HEK293 (cell line): Measurements from ENCODE around the gene ELOVL6.
A peak's percentile ranks its signal among the peaks of the same experiment; 100 is the strongest.

ENCODE experiments used
- CTCF ChIA-PET: fragments of 350-600 bp; formaldehyde crosslinking; extraction: SDS; loops from one replicate; lab custom pipeline; 2021; ENCODE audit warnings: antibody characterized with exemption; lab: Yijun Ruan, JAX
- POLR2A ChIA-PET: fragments of 300-600 bp; formaldehyde crosslinking; extraction: SDS; loops from one replicate; lab custom pipeline; 2020; ENCODE audit warnings: antibody characterized with exemption, inconsistent platforms; lab: Yijun Ruan, JAX
- H3K27ac ChIP-seq: fragments of 200-500 bp; sonication (Bioruptor generic); 2 replicates; pipeline ENCODE4 v1.5.1; 2014; ENCODE audit warnings: low read depth, low read length, control low read depth, inconsistent platforms; ENCODE audit errors: extremely low read depth
- H3K36me3 ChIP-seq, 2 experiments: fragments of 200-500 bp in 1 of 2; sonication (Bioruptor generic) in 1 of 2; 1 replicate in 1 of 2; 2 replicates in 1 of 2; pipeline ENCODE4 v1.5.1; 2014 to 2017; ENCODE audit warnings: inconsistent platforms in 2 of 2, low read length in 2 of 2; ENCODE audit not compliant: control insufficient read depth in 2 of 2, insufficient read depth in 1 of 2
- H3K4me1 ChIP-seq: fragments of 200-500 bp; sonication (Bioruptor generic); 2 replicates; pipeline ENCODE4 v1.5.1; 2014; ENCODE audit warnings: mild to moderate bottlenecking, low read length, inconsistent platforms; ENCODE audit not compliant: control insufficient read depth, insufficient read depth
- H3K4me3 ChIP-seq: 2 replicates; pipeline ENCODE4 v1.5.1; 2011; ENCODE audit warnings: low read depth, mild to moderate bottlenecking, control low read depth, low read length, moderate library complexity
- H3K9me3 ChIP-seq: fragments of 200-500 bp; sonication (Bioruptor generic); 2 replicates; pipeline ENCODE4 v1.5.1; 2014; ENCODE audit warnings: low read depth, low read length, inconsistent platforms; ENCODE audit not compliant: control insufficient read depth, insufficient read depth
- GLIS1 ChIP-seq: fragments of 450-650 bp; formaldehyde crosslinking; IDR thresholded peaks from 2 replicates; pipeline ENCODE4 v1.5.1; 2016; ENCODE audit warnings: missing biosample characterization, missing genetic modification characterization
- GLIS2 ChIP-seq: fragments of 450-650 bp; formaldehyde crosslinking; IDR thresholded peaks from 2 replicates; pipeline ENCODE4 v1.5.1; 2016; ENCODE audit warnings: missing biosample characterization, missing genetic modification characterization
- KLF9 ChIP-seq: fragments of 450-650 bp; formaldehyde crosslinking; IDR thresholded peaks from 2 replicates; pipeline ENCODE4 v1.5.1; 2016; ENCODE audit warnings: missing biosample characterization, missing genetic modification characterization, low read depth
- REPIN1 ChIP-seq: fragments of 450-650 bp; formaldehyde crosslinking; IDR thresholded peaks from 2 replicates; pipeline ENCODE4 v1.5.1; 2017; ENCODE audit warnings: missing biosample characterization, missing genetic modification characterization, low read depth
- SP2 ChIP-seq: fragments of 450-650 bp; formaldehyde crosslinking; IDR thresholded peaks from 2 replicates; pipeline ENCODE4 v1.5.1; 2016; ENCODE audit warnings: missing biosample characterization, missing genetic modification characterization
- WT1 ChIP-seq: fragments of 450-650 bp; formaldehyde crosslinking; IDR thresholded peaks from 2 replicates; pipeline ENCODE4 v1.5.1; 2016; ENCODE audit warnings: missing biosample characterization, missing genetic modification characterization
- ZBTB17 ChIP-seq: fragments of 450-650 bp; formaldehyde crosslinking; IDR thresholded peaks from 2 replicates; pipeline ENCODE4 v1.5.1; 2016; ENCODE audit warnings: missing biosample characterization, missing genetic modification characterization
- ZBTB26 ChIP-seq: fragments of 450-650 bp; formaldehyde crosslinking; optimal IDR thresholded peaks from 2 replicates; pipeline ENCODE3; 2016; ENCODE audit warnings: missing biosample characterization, mild to moderate bottlenecking, missing genetic modification characterization
- ZEB2 ChIP-seq: fragments of 450-650 bp; formaldehyde crosslinking; IDR thresholded peaks from 2 replicates; pipeline ENCODE4 v1.5.1; 2016; ENCODE audit warnings: missing biosample characterization, missing genetic modification characterization
- ZNF112 ChIP-seq: fragments of 450-650 bp; formaldehyde crosslinking; IDR thresholded peaks from 2 replicates; pipeline ENCODE4 v1.5.0; 2017; ENCODE audit warnings: missing biosample characterization, missing genetic modification characterization
- ZNF140 ChIP-seq: fragments of 450-650 bp; formaldehyde crosslinking; IDR thresholded peaks from 2 replicates; pipeline ENCODE4 v1.5.1; 2016; ENCODE audit warnings: missing biosample characterization, missing genetic modification characterization
- ZNF155 ChIP-seq: fragments of 450-650 bp; formaldehyde crosslinking; IDR thresholded peaks from 2 replicates; pipeline ENCODE4 v1.5.1; 2016; ENCODE audit warnings: missing biosample characterization, missing genetic modification characterization
- ZNF169 ChIP-seq: fragments of 450-650 bp; formaldehyde crosslinking; IDR thresholded peaks from 2 replicates; pipeline ENCODE4 v1.5.1; 2016; ENCODE audit warnings: missing biosample characterization, missing genetic modification characterization
- ZNF302 ChIP-seq: fragments of 450-650 bp; formaldehyde crosslinking; IDR thresholded peaks from 2 replicates; pipeline ENCODE4 v1.5.1; 2016; ENCODE audit warnings: missing biosample characterization, missing genetic modification characterization, low read depth
- ZNF394 ChIP-seq: fragments of 450-650 bp; formaldehyde crosslinking; IDR thresholded peaks from 2 replicates; pipeline ENCODE4 v1.5.1; 2016; ENCODE audit warnings: missing biosample characterization, missing genetic modification characterization, mild to moderate bottlenecking, moderate library complexity, borderline replicate concordance
- ZNF416 ChIP-seq: fragments of 450-650 bp; formaldehyde crosslinking; IDR thresholded peaks from 2 replicates; pipeline ENCODE4 v1.5.1; 2016; ENCODE audit warnings: missing biosample characterization, missing genetic modification characterization
- ZNF426 ChIP-seq: fragments of 450-650 bp; formaldehyde crosslinking; IDR thresholded peaks from 2 replicates; pipeline ENCODE4 v1.5.1; 2017; ENCODE audit warnings: missing biosample characterization, missing genetic modification characterization, mild to moderate bottlenecking, inconsistent platforms, moderate library complexity
- ZNF473 ChIP-seq: fragments of 450-650 bp; formaldehyde crosslinking; IDR thresholded peaks from 2 replicates; pipeline ENCODE4 v1.5.1; 2017; ENCODE audit warnings: missing biosample characterization, missing genetic modification characterization
- ZNF530 ChIP-seq: fragments of 450-650 bp; formaldehyde crosslinking; IDR thresholded peaks from 2 replicates; pipeline ENCODE4 v1.5.1; 2016; ENCODE audit warnings: low read depth, missing biosample characterization, missing genetic modification characterization
- ZNF555 ChIP-seq: fragments of 450-650 bp; formaldehyde crosslinking; conservative IDR thresholded peaks from 2 replicates; pipeline ENCODE4 v1.5.1; 2017; ENCODE audit warnings: missing biosample characterization, mild to moderate bottlenecking, missing genetic modification characterization, inconsistent platforms
- ZNF560 ChIP-seq: fragments of 450-650 bp; formaldehyde crosslinking; IDR thresholded peaks from 2 replicates; pipeline ENCODE4 v1.5.1; 2017; ENCODE audit warnings: missing biosample characterization, missing genetic modification characterization, borderline replicate concordance
- ZNF596 ChIP-seq: fragments of 450-650 bp; IDR thresholded peaks from 2 replicates; pipeline ENCODE4 v1.5.0; 2018; ENCODE audit warnings: missing biosample characterization, mild to moderate bottlenecking, missing genetic modification characterization, moderate library complexity
- ZNF629 ChIP-seq: fragments of 450-650 bp; formaldehyde crosslinking; IDR thresholded peaks from 2 replicates; pipeline ENCODE4 v1.5.1; 2017; ENCODE audit warnings: missing biosample characterization, missing genetic modification characterization
- ZXDB ChIP-seq: fragments of 450-650 bp; formaldehyde crosslinking; IDR thresholded peaks from 2 replicates; pipeline ENCODE4 v1.5.1; 2016; ENCODE audit warnings: missing biosample characterization, missing genetic modification characterization
- TF ChIP-seq, protein P1 (sequence below): fragments of 450-650 bp; formaldehyde crosslinking; IDR thresholded peaks from 2 replicates; pipeline ENCODE4 v1.5.1; 2016; ENCODE audit warnings: missing biosample characterization, missing genetic modification characterization
- TF ChIP-seq, protein P2 (sequence below): IDR thresholded peaks from 2 replicates; pipeline ENCODE4 v1.6.1; 2011; ENCODE audit warnings: mild to moderate bottlenecking, low read depth, low read length, borderline replicate concordance
- TF ChIP-seq, protein P3 (sequence below): sonication (generic); formaldehyde crosslinking; IDR thresholded peaks from 2 replicates; pipeline ENCODE4 v1.8.1; 2022; ENCODE audit warnings: mild to moderate bottlenecking, moderate library complexity, missing genetic modification reagents

ELOVL6 gene

GRCh38 chr4:110165382-110166286, 32.8 kb downstream of the ELOVL6 start (continued):
- TF ChIP-seq ZNF169 (tag by site-specific recombination), result no peak
- peak; percentile 70 for TF ChIP-seq ZXDB (tag by site-specific recombination)
- no peak for TF ChIP-seq ZNF629 (tag by site-specific recombination)
- peak; percentile 29; the same call in 1 of the 2 replicates for TF ChIP-seq ZNF394 (tag by site-specific recombination)
- no peak for TF ChIP-seq ZBTB26

- H3K36me3 ChIP-seq, result no peaks in the 10 kb centered on the region
- H3K27ac ChIP-seq, result no peak overlapping the region; the same call in 1 of the 2 replicates
- ChIA-PET POLR2A (no interaction called here), CTCF (interaction anchor here (0.6 kb wide), 1 partner anchor 45 kb away, joined by 4 read pairs; no protein-coding TSS in a partner anchor)
- H3K4me3 ChIP-seq, result no peak overlapping the region
- H3K4me1 ChIP-seq, result peaks cover 5% of the 10 kb centered on the region; the same call in 1 of the 2 replicates
- TF ChIP-seq KLF9 (tag by site-specific recombination) (no peak), ZEB2 (tag by site-specific recombination) (no peak), GLIS1 (tag by site-specific recombination) (no peak), ZNF596 (tag by site-specific recombination) (no peak), SP2 (no peak), ZNF155 (tag by site-specific recombination) (no peak), ZNF426 (tag by site-specific recombination) (no peak), ZNF473 (tag by site-specific recombination) (no peak), ZNF302 (no peak)
- TF ChIP-seq, protein P1, sequence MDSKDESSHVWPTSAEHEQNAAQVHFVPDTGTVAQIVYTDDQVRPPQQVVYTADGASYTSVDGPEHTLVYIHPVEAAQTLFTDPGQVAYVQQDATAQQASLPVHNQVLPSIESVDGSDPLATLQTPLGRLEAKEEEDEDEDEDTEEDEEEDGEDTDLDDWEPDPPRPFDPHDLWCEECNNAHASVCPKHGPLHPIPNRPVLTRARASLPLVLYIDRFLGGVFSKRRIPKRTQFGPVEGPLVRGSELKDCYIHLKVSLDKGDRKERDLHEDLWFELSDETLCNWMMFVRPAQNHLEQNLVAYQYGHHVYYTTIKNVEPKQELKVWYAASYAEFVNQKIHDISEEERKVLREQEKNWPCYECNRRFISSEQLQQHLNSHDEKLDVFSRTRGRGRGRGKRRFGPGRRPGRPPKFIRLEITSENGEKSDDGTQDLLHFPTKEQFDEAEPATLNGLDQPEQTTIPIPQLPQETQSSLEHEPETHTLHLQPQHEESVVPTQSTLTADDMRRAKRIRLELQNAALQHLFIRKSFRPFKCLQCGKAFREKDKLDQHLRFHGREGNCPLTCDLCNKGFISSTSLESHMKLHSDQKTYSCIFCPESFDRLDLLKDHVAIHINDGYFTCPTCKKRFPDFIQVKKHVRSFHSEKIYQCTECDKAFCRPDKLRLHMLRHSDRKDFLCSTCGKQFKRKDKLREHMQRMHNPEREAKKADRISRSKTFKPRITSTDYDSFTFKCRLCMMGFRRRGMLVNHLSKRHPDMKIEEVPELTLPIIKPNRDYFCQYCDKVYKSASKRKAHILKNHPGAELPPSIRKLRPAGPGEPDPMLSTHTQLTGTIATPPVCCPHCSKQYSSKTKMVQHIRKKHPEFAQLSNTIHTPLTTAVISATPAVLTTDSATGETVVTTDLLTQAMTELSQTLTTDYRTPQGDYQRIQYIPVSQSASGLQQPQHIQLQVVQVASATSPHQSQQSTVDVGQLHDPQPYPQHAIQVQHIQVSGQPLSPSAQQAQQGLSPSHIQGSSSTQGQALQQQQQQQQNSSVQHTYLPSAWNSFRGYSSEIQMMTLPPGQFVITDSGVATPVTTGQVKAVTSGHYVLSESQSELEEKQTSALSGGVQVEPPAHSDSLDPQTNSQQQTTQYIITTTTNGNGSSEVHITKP (tag by site-specific recombination), result no peak
- TF ChIP-seq, protein P2, sequence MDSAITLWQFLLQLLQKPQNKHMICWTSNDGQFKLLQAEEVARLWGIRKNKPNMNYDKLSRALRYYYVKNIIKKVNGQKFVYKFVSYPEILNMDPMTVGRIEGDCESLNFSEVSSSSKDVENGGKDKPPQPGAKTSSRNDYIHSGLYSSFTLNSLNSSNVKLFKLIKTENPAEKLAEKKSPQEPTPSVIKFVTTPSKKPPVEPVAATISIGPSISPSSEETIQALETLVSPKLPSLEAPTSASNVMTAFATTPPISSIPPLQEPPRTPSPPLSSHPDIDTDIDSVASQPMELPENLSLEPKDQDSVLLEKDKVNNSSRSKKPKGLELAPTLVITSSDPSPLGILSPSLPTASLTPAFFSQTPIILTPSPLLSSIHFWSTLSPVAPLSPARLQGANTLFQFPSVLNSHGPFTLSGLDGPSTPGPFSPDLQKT, result no peak
- no peaks in the 10 kb centered on the region for H3K9me3 ChIP-seq
Observed at GRCh38 chr4:110164856-110165255, 33.6 kb downstream of the ELOVL6 start.

GRCh38 chr4:110164251-110164650, 34.2 kb downstream of the ELOVL6 start:
- H3K36me3 ChIP-seq, result no peaks in the 10 kb centered on the region
- ChIA-PET CTCF (no interaction called here), POLR2A (no interaction called here)
- peak overlapping the region; percentile 29; the same call in 1 of the 2 replicates for H3K27ac ChIP-seq
- H3K4me3 ChIP-seq, result no peak overlapping the region
- no peaks in the 10 kb centered on the region for H3K9me3 ChIP-seq
- H3K4me1 ChIP-seq, result peaks cover 5% of the 10 kb centered on the region; the same call in 1 of the 2 replicates
- TF ChIP-seq ZNF112 (tag by site-specific recombination) (no peak), ZNF416 (tag by site-specific recombination) (no peak), WT1 (no peak), ZNF530 (tag by site-specific recombination) (no peak), ZNF140 (tag by site-specific recombination) (no peak), ZNF555 (tag by site-specific recombination) (no peak), ZNF560 (no peak), REPIN1 (tag by site-specific recombination) (no peak), ZBTB17 (no peak), GLIS2 (tag by site-specific recombination) (no peak)
- TF ChIP-seq, protein P3, sequence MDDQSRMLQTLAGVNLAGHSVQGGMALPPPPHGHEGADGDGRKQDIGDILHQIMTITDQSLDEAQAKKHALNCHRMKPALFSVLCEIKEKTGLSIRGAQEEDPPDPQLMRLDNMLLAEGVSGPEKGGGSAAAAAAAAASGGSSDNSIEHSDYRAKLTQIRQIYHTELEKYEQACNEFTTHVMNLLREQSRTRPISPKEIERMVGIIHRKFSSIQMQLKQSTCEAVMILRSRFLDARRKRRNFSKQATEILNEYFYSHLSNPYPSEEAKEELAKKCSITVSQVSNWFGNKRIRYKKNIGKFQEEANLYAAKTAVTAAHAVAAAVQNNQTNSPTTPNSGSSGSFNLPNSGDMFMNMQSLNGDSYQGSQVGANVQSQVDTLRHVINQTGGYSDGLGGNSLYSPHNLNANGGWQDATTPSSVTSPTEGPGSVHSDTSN, result no peak
